Activated CD8-positive, alpha-beta memory T cell treated with anti-CD3 and anti-CD28 coated beads for 48 hours (primary cell): ENCODE data around the gene BMP7.

Experiments used
- DNase-seq, 3 experiments: peaks; one replicate each; pipeline ENCODE4 v3.0.0-alpha.2; 2020; ENCODE audit warnings: low read depth in 2 of 3, low spot score in 2 of 3

Gene BMP7

DNA sequence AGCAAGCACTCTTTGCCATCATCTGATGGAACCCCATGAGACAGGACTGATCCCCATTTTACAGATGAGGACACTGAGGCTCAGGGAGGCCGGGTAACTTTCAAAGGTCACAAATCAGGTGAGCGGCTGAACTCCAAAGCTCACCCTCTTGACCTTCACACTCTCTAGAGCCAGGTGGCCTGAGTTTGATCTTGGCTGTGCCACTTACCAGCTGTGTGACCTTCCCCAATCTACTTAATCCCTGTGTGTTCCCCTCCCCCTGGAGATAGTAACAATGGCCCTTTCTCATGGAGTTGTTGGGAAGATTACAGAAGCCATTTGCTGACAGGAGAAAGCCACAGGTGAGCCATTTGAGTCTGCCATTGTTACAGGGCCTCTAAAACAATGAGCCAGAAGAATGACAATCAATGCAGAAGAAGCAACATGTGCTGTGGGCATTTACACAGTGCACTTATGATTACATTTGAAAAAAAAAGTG lies 34.5 kb downstream of the BMP7 start:
- no peak for DNase-seq

DNA sequence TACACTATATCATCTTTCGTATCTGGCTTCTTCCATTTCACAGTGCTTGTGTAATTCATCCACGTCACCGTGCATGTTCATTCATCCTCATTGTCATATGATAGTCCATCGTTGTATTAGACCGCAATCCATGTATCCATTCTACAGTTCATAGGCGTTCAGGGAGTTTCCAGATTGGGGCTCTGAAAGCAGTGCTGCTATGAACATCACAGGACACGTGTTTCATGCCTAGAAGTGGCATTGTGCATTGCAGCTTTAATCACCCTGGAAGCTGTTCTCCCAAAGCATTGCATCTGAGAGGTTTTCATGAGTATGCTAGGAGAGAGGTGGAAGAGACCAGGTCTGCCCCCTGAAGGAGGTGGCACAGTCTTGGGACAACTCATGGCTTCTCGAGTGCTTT lies 35.3 kb downstream of the BMP7 start:
- no peak for DNase-seq

DNA sequence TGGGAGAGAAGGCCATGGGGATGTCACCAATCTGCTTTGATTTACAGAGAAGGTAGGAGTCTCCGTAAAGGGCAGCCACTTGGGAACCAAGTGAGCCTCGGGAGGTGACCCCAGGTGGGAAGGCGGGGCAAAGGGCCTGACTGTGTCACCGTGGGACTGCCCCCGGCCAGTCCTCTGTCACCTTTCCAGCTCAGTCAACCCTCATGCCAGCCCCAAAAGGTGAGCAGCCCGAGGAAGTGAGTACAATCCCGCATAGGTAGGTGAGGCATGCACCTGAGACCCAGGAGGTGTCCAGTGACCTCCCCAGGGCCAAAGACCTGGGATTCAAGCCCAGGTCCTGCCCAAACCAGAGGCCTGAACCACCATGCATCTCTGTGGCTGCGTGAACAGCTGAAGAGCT lies 36.2 kb downstream of the BMP7 start:
- DNase-seq: no peak

DNA sequence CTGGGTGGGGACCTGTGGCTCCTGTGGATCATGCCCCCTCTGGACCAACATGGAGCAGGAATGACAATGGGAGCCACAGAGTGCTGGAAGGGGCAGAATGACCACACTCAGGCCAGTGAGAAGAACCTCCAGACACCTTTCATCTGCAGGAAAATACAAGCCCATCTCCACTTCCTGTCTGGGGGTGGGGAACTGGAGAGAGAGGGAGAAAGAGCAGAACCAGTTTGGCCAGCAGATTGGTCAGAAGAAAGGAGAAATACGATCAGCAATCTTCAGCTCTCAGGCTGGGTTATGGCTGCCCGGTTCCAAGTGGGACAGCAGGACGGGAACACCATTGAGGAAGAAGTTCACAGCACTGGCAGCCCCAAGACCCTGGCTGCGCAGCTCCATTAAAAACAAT lies 37.0 kb downstream of the BMP7 start:
- no peak for DNase-seq

DNA sequence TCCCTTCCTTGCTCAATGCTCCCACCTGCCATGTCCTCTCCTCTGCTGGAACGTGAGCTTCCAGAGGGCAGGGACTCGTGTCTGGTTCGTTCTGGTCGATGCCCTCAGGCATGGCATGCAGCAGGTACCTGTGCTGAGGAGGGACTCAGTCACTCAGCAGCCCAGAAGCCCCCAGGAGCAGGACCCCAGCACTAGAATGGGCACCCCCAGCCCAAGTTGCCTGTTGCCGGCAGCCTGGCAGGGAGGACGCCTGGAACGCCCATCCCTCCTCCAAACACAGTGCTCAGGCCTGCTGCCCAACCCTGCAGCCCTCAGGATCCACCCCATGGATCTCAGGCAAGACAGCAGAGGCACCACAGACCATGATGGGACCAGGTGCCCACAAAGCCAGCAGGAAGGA lies 40.6 kb downstream of the BMP7 start:
- no peak for DNase-seq

DNA sequence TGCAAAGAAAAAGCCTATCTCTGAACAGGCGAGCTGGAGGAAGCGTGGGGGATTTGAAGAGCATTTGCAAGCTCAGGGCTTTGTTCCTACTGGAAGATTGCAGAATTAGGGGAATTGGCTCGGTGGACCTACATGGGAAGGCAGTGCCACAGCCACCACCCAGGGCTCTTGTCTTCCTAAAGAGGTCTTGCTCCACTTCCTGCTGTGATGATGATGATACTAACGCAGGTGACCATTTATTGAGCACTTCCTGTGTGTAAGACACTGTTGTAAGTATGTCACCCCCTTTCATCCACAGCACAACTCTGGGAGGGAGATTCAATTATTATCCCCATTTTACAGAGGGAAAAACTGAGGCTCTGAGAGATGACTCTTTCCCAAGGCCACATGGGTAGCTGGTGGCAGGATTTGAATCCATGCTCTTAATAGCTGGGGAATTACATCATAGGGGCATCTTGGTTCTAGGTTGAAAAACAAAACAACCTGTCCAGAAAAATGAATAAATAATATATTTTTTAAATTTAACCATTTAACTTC lies 41.2 kb downstream of the BMP7 start:
- no peak for DNase-seq

DNA sequence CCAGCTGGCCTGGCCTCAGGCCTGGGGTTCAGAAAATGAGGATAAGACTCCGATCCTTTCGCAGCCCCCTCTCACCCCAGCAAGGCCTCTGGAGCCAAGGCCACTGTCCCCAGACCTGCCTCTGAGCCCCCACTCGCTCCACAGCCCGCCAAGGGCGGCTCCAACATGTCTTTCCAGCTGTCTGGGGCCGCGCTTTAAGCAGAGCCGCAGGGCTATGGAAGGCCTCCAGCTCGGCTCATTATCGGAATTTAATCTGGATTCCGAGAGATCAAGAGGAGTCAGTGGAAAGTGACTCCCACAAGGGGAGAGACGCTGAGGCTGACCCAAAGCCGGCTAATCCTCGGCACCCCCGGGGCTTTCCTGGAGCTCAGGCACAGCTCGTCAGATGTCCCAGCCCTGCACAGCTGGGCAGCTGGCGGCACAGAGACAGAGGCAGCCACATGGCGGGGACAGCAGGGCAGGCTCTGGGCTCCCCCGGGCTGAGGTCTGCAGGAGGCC lies 41.8 kb downstream of the BMP7 start:
- no peak for DNase-seq

DNA sequence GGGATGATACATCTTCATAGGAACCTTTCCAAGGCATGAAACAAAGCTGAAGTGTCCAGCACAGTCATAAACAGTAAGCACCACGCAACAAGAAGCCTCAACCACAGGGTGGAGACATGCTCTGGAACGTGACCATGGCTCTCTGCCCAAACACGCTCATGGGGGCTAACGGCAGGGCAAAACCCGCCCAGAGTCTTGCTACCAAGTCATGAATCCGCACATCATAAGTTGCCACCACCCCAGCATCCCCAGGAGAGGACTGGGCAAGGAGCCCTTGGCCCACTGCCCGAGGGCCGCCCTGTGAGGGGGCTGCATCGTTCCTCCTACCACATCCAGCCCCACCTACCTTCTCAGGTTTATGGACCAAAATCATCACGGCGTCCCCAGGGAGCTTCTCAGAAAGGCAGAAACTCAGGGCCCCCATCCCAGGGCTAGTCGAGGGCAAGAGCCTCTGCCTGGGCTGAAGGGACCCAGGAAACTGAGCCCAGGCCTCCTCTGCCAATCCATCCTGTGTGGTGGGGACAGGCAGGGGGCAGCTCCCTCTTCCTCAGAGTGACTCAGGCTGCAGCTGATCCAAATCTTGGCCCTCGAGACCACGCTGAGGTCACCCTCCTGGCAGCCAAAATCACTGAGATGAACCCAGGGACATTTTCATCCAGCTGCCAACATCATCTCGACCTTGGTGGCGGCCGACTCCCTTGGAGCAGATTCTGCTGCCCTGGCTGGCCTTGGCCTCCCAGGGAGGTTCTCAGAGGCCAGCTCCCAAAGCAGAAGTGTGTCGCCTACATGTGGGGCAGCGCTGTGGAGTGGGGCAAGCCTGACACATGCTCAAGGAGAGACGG lies 42.6 kb downstream of the BMP7 start:
- no peak for DNase-seq

DNA sequence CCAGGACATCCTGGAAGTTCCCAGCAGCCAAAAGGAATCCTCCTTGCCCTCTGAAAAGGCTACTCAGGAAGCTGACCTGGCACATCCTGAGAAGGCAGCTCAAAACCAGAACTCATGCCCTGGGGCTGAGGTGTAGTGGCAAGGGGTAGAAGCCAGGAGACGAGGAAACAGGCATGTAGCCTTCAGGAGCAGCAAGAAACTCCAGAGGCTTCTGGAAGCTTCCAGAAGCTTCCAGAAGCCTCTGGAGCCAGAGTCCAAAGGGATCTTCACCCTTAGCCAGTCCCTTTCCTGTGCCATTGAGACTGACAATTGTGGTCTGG lies 43.9 kb downstream of the BMP7 start:
- no peak for DNase-seq

DNA sequence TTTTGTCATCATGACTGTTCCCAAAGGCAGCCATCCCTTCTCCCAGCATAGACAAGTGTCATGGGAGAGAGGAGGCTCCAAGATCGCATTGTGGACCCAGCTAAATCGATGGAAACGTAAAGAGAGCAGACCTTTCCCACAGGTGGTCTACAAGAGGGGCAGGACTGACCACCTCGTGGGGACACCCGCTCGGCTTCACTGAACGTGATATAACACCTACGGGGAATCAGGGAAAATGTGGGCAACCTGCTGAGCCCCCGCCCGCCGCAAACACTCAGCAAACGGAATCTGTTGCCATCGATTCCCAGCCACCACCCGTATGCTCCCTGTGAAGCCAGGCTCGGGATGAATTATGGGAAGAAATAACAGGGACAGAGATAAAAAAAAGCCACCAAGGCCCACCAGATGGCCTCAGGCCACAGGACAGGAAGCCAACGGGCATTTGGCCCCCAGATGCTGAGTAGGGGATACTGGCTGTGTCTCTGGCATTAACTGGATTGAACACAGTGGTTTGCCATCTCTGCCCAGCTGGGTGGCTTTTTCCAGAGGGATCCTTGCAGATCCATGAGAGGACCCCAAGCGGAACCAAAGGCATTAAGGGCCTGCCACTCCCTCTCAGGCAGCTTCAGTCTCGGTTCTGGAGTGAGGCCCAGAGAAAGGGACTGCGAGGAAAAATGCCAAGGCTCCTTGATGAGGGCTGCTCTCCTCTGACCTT lies 44.4 kb downstream of the BMP7 start:
- no peak for DNase-seq

DNA sequence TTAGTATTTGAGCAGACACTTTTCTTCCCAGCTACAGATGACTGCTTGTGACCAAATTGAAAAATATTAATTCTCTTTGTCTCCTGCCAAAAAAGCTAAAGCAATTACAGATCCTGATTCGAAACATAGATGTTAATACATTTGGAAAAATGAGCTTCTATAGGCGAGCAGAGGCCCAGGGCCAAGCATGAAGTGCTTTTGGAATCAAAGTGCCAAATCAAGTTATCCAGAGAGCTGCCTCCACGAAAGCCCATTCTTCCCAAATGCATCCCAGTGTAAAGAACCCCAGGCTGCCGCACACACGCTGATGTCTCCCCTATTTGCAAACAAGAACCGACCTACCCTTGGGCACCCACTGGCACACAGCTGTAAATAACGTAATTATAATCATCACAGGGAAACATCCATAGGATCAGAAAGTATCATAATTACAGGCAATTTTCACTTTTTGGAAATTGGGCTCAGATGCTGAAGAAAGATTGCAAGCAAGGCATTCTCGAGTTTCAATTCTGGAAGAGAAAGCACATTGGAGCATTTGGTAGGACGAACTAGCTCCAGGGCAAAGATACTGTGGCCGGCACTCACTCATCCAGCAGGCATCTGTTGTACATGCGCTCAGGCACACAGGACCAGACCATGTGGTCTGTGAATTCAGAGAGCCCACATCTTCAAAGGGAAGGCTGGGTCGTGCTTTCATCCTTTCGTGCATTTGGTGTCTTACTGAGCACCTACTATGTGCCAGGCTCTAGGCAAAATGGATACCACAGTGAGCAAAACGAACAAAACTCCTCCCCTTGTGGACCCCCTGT lies 45.9 kb downstream of the BMP7 start:
- no peak for DNase-seq

DNA sequence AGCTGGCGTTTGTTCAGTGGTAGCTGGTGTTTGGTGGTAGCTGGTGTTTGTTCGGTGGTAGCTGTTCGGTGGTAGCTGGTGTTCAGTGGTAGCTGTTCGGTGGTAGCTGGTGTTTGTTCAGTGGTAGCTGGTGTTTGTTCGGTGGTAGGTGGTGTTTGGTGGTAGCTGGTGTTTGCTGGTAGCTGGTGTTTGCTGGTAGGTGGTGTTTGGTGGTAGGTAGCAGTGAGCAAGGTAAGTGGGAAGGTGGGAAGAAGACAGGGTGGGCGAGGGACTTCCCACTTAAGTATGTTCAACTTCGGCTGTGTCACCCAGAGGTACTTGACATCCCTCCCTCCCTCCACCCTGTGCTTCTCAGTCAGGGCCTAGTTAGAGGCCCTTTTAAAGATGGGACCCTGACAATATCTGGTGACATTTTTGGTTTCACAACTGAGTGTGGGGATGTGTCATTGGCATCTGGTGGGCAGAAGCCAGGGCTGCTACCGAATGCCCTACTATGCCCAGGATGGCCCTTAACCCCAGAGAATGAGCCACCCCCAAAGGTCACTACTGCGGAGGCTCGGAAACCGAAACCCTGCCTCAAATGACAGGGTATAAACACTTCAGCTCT lies 47.3 kb downstream of the BMP7 start:
- no peak for DNase-seq

DNA sequence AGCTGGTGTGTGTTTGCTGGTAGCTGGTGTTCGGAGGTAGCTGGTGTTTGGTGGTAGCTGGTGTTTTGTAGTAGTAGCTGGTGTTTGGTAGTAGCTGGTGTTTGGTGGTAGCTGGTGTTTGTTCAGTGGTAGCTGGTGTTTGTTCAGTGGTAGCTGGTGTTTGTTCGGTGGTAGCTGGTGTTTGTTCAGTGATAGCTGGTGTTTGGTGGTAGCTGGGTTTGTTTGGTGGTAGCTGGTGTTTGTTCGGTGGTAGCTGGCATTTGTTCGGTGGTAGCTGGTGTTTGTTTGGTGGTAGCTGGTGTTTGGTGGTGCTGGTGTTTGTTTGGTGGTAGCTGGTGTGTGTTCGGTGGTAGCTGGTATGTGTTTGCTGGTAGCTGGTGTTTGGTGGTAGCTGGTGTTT lies 48.0 kb downstream of the BMP7 start:
- no peak for DNase-seq

DNA sequence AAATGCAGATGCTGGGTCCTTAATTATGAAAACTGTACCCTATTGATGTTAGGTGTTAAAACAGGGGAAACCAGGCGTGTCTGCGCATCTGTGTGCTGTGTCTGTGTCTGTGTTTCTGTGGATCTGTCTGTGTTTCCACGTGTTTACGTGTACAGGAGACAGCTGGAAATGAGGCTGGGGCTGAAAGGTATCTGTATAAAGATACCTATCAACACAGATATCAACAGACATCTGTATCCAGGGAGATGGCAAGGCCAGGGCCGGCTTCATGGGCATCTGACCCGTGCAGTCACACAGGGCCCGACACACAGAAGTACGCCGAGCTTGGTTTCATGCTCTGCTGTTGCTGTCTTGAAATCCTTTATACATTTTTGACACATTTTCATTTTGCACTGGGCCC lies 48.6 kb downstream of the BMP7 start:
- no peak for DNase-seq

DNA sequence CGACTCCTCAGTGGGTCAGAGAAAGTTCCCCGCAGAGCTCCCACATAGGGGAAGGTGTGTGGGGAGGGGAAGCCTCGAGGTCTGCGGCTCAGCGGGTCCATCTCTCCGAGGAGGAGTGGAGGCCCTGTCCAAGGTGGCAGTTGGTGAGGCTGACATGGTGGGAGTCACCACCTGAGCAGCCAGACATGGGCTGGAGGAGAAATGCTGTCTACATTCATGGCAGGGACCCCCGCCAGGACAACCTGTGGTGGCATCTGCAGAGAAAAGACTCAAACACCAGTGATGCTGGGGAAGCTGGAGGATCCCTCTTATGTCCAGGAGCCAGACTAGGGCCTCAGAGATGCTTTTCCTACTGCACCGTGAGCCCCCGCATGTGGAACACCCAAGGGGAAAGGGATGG lies 49.8 kb downstream of the BMP7 start:
- DNase-seq: no peak

DNA sequence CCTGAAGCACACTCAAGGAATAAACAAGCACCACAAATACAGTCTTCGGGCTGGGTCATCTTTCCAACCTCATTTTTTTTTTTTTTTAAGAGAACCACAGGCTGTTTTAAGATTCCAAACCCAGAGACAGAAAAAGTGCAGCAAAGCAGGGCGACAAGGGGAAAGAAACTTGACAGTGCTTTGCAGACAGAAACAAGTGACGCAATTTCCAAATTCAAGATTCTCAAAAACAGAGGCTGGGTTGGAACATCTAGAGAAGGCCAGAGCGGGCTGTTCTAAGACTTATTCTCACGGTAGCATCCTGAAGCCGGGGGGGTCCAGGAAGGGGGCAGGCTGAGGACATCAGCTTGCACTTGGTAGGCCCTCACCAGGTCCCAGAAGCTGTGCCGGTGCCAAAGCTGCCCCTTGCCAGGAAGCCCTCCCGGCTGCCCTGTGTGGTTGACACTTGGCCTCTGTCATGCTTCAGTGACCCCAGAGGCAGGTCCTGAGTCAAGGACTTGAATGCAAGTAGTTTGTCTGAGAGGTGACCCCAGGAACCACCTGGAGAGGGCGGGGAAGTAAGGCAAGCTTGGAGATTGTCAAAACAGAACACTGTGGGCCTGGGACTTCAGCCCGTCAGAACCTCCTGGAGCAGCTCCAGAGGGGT lies 50.5 kb downstream of the BMP7 start:
- DNase-seq: no peak

DNA sequence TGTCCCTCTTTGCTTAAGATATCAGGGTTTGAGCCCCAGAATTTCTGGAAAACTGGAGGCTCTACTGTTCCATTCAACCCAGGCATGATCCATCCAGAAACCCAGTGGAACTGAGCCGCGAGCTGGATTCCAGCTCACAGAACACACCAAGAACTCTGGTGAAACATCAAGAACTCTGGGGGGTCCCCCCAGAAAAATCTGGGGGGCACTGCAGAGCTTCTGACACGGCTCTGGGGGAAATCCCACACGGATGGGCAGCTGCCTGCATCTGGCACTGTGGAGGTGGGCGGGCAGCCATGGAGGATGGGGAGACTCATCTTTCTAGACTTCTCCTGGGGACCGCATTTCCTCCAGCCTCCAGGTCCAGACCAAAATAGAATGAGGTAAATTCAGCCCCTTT lies 51.0 kb downstream of the BMP7 start:
- DNase-seq: no peak

DNA sequence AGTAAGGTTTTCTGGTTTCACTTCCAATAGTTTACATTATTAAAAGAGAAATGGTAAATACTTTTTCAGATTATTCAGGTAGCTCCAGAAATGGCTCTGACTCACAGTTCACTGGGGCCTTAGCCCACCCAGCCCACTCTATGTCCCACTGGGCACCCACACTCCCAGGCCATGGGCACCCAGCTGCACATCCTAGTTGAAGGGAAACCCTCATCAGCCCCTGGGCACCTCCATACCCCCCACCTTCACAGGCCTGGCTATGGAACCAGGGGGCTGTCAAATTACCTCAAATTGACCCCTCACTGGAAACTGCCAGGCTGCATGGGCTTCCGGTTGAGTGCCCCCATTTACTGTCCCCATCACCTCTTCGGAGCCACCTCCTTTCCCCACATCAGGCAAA lies 51.5 kb downstream of the BMP7 start:
- no peak for DNase-seq

DNA sequence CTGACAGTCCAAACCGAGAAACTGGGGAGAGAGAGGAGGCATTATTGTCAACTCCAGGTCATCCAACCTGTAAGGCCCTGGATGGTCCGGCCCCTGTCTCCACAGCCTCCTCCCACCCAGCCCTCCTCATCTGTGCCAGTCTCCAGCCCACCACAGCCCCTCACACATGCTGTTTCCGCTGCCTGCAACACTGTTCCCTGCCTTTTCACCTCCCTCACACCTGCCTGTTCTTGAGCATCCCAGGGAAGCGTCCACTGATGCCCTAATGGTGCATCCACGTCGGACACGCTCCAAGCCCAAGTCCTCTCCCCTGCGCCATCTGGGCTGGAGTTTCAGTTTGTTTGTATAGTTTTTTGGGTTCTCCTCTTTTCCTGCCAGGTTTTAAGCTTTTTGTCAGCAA lies 52.0 kb downstream of the BMP7 start:
- no peak for DNase-seq

DNA sequence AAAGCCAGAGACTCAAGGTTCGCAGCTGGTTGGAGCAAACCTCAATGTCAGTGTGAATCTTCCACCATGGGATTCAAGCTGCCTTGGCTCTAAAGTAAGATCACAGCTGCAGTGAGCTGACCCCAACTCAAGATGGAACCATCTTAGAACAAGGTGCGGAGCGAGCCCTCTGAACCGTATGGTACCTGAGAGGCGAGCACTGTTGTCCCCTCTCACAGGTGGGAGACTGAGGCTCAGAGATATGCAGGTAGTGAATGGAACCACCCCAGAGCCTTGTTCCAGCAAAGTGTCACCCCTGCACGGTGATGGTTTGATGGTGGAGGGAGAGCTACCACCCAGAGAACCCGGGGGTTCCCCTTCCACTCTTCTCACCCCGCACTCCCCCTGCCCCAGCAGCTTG lies 52.5 kb downstream of the BMP7 start:
- DNase-seq: no peak

DNA sequence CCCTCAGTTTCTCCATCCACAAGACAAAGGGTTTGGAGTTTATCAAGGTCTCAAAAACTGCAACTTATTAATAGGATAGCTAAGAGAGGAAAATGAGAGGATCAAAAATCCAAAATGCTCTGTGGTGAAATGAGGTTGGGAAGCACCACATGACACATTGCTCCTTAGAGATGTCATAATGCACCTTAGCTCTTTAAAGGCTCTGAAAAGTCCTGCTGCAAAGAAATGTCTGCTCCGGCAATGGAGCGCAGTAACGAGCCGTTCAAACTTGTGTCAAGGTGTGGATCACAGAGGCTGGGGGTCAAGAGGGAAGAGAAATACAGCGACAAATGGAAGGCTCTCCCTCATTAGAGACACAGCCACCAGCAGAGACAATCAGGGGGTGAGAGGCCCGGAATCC lies 53.1 kb downstream of the BMP7 start:
- no peak for DNase-seq
